ENCODE measurements around the gene SKAP2. TPM values are rescaled to one million over a fixed set of nuclear protein-coding genes. Genes with fewer than 3 reads are reported as not detected.

Gene SKAP2
- total and polyA plus RNA-seq, 2 of the 4 experiments (the other 2 are of a cell fraction), result 5.7 to 7.4 TPM

- Histone ChIP-seq H4K5ac (ENCODE audit: low read depth, low read length) (no peak overlapping the region), H3K14ac (replicated peaks; ENCODE audit: low read depth, low read length) (no peak overlapping the region), H4K91ac (ENCODE audit: insufficient read depth, low read depth, low read length) (no peak overlapping the region), H3K9ac (ENCODE audit: low read depth, low read length) (no peak overlapping the region), H3K9me3 (ENCODE audit: control insufficient read depth, insufficient read depth, low read length) (no peaks in the 10 kb centered on the region), H2BK20ac (ENCODE audit: low read depth, low read length) (no peak overlapping the region), H3K56ac (ENCODE audit: extremely low read depth, insufficient read depth, low read length) (no peak overlapping the region), H3K9me1 (ENCODE audit: insufficient read depth, low read length) (no peaks in the 10 kb centered on the region), H2AK9ac (replicated peaks; ENCODE audit: low read depth, low read length, poor library complexity) (no peak overlapping the region), H3K4ac (ENCODE audit: low read depth, low read length) (no peak overlapping the region), H3K4me1 (ENCODE audit: control insufficient read depth, insufficient read depth, low read length) (no peaks in the 10 kb centered on the region), H3K27ac (ENCODE audit: insufficient read depth, low read length) (no peak overlapping the region), H2BK5ac (ENCODE audit: low read depth, low read length, poor library complexity, severe bottlenecking) (no peak overlapping the region), H3K36me3 (ENCODE audit: control insufficient read depth, insufficient read depth, low read length) (no peaks in the 10 kb centered on the region), H3K4me3 (ENCODE audit: insufficient read depth, low read depth, low read length) (no peak overlapping the region), H3K4me2 (ENCODE audit: low read depth, low read length) (no peak overlapping the region), H2AFZ (replicated peaks; ENCODE audit: low read length, poor library complexity) (no peak overlapping the region), H3K27me3 (ENCODE audit: control insufficient read depth, insufficient read depth, low read length) (peaks cover 6% of the 10 kb centered on the region), H3K23ac (ENCODE audit: low read depth, low read length) (no peak overlapping the region), H2BK120ac (ENCODE audit: low read depth, low read length) (no peak overlapping the region), H2AK5ac (ENCODE audit: low read depth, low read length) (no peak overlapping the region), H3K79me1 (ENCODE audit: low read depth in 1 of 2, low read length in 2 of 2) (no peaks in the 10 kb centered on the region), H4K20me1 (ENCODE audit: insufficient read depth, low read length) (no peaks in the 10 kb centered on the region), H2BK15ac (ENCODE audit: low read depth, low read length) (no peak overlapping the region), H4K8ac (ENCODE audit: low read depth in 2 of 2, low read length in 2 of 2) (no peak overlapping the region), H3K18ac (ENCODE audit: low read depth, low read length) (no peak overlapping the region)
- ChIA-PET POLR2A (ENCODE audit: unreplicated experiment) (no interaction called here), CTCF (no interaction called here)
- DNase-seq (no peak), ATAC-seq (ENCODE audit: low read depth) (no peak)
- no TSS peak for BruUV-seq (replicated peaks)
- WGBS, 2 experiments (ENCODE audit: extremely low coverage in 2 of 2, insufficient read length in 1 of 2), result 49% methylated on average over 2 of the region's 5 CpGs; no CpG with 5 or more reads in 1 of the 2 experiments
- in situ Hi-C loops (cut with MboI; ENCODE audit: low sequenced_read_pairs), result no loop called here
- no peak for TF ChIP-seq BHLHE40 (IDR thresholded peaks at IDR 0.05; ENCODE audit: low read depth, low read length)
- no peak for TF ChIP-seq RAD21 (IDR thresholded peaks at IDR 0.05; ENCODE audit: low read length)
- TF ChIP-seq CHD1 (IDR thresholded peaks at IDR 0.05; ENCODE audit: low read depth, low read length), result no peak
- no peak for TF ChIP-seq MAFK (IDR thresholded peaks at IDR 0.05; ENCODE audit: low read depth, low read length)
- TF ChIP-seq RFX5 (IDR thresholded peaks at IDR 0.05; ENCODE audit: low read depth, low read length), result no peak
- no peak for TF ChIP-seq POLR2A (IDR thresholded peaks at IDR 0.05; ENCODE audit: low read depth, low read length)
- no peak for TF ChIP-seq MXI1 (IDR thresholded peaks at IDR 0.05; ENCODE audit: borderline replicate concordance, low read depth, low read length)
- no peak for TF ChIP-seq FOS (IDR thresholded peaks at IDR 0.05; ENCODE audit: low read depth, low read length)
- no peak for TF ChIP-seq RCOR1 (IDR thresholded peaks at IDR 0.05; ENCODE audit: insufficient replicate concordance, low read length)
- TF ChIP-seq NFE2L2 (IDR thresholded peaks at IDR 0.05; ENCODE audit: low read depth, low read length), result no peak
- no peak for TF ChIP-seq SMC3 (IDR thresholded peaks at IDR 0.05; ENCODE audit: low read depth, low read length)
- no peak for TF ChIP-seq USF2 (IDR thresholded peaks at IDR 0.05; ENCODE audit: low read depth, low read length)
- no peak for TF ChIP-seq ELK1 (IDR thresholded peaks at IDR 0.05; ENCODE audit: borderline replicate concordance, low read depth, low read length)
- no peak for TF ChIP-seq MAZ (IDR thresholded peaks at IDR 0.05; ENCODE audit: borderline replicate concordance, low read depth, low read length)
- TF ChIP-seq CTCF (conservative IDR thresholded peaks at IDR 0.05; ENCODE audit: low read depth, low read length), result no peak
- TF ChIP-seq CEBPB (IDR thresholded peaks at IDR 0.05; ENCODE audit: low read depth, low read length), result no peak
- dilution Hi-C loops (cut with HindIII; ENCODE audit: low sequenced_read_pairs, unreplicated experiment), result no loop called here
- intact Hi-C loops (cut with micrococcal nuclease), result no loop called here
Measured at GRCh38 chr7:26624431-26624830, 240.0 kb downstream of the SKAP2 start.
